Heart left ventricle (tissue), 16 donors: Measurements from ENCODE around the gene SNCAIP. TPM values are rescaled to one million over a fixed set of nuclear protein-coding genes. Genes with fewer than 3 reads are reported as not detected.
A peak's percentile ranks its signal among the peaks of the same experiment; 100 is the strongest.

ENCODE experiments used
- ATAC-seq, 4 donors: fragments of 200-7000 bp; cut with Tn5 transposase; one replicate each; pipeline ENCODE4 v1.9.1; 2020 to 2022; ENCODE audit warnings: moderate library complexity in 4 of 4, mild to moderate bottlenecking in 3 of 4, moderate number of reproducible peaks in 1 of 4
- DNase-seq, 5 donors: peaks; one replicate each; pipeline ENCODE4 v3.0.0-alpha.2; 2020
- H3K27ac ChIP-seq, 12 donors: fragments of 200-600 bp; sonication (generic) in 4 of 12; one replicate each; pipeline versions ENCODE4 v1.5.0 to v1.8.0; 2016 to 2022; ENCODE audit warnings: mild to moderate bottlenecking in 2 of 12
- H3K27me3 ChIP-seq, 9 donors: fragments of 200-600 bp; sonication (generic) in 2 of 9; one replicate each; pipeline versions ENCODE4 v1.5.1 to v1.8.0; 2016 to 2022; ENCODE audit warnings: mild to moderate bottlenecking in 3 of 9
- H3K36me3 ChIP-seq, 9 donors: fragments of 200-600 bp; sonication (generic) in 2 of 9; one replicate each; pipeline versions ENCODE4 v1.5.0 to v1.8.0; 2018 to 2022; ENCODE audit warnings: mild to moderate bottlenecking in 2 of 9
- H3K4me1 ChIP-seq, 12 donors: fragments of 200-600 bp; sonication (generic) in 4 of 12; one replicate each; pipeline versions ENCODE4 v1.5.0 to v1.8.0; 2016 to 2022; ENCODE audit warnings: mild to moderate bottlenecking in 3 of 12
- H3K4me3 ChIP-seq, 12 donors: fragments of 200-600 bp; sonication (generic) in 4 of 12; one replicate each; pipeline versions ENCODE4 v1.5.0 to v1.8.0; 2017 to 2022; ENCODE audit warnings: mild to moderate bottlenecking in 9 of 12, moderate library complexity in 4 of 12
- H3K9me3 ChIP-seq, 12 donors: fragments of 200-600 bp; sonication (generic) in 4 of 12; one replicate each; pipeline versions ENCODE4 v1.5.0 to v1.8.0; 2016 to 2022; ENCODE audit warnings: mild to moderate bottlenecking in 1 of 12
- CTCF ChIP-seq, 12 donors: fragments of 200-600 bp; sonication (generic) in 4 of 12; IDR thresholded peaks; one replicate each; pipeline versions ENCODE4 v1.5.0 to v1.8.0; 2018 to 2022; ENCODE audit warnings: antibody characterized with exemption in 12 of 12, mild to moderate bottlenecking in 5 of 12
- POLR2A ChIP-seq, 2 donors: fragments of 450-650 bp; IDR thresholded peaks; one replicate each; pipeline ENCODE4 v1.6.1; 2017; ENCODE audit warnings: antibody characterized with exemption in 2 of 2, mild to moderate bottlenecking in 2 of 2, moderate library complexity in 2 of 2
- WGBS, 4 donors: extraction: QIAGEN DNeasy Blood & Tissue Kit in 2 of 4; methylation state at CpG; one replicate each; pipeline versions ENCODE4 v1.1.5 to v1.1.7; 2013 to 2018; 5-methylcytosine and 5-hydroxymethylcytosine counted together
- intact Hi-C, 10 donors: fragments of 100-400 bp; cut with DNase I; formaldehyde crosslinking; loops; one replicate each; pipeline versions ENCODE4 v1.11.1 to v1.14.2; 2022
- polyA plus RNA-seq, 2 donors: library from polyadenylated mRNA; stranded (reverse); fragments of 200-250 nt; gene quantifications; one replicate each; pipeline ENCODE4 v1.2.3, GENCODE V29; 2013
- total RNA-seq, 9 donors: library from RNA; depleted of rRNA in 2 of 9; stranded (reverse); fragments of >200 nt in 2 of 9; fragmentation: NEBNext Ultra II Directional in 3 of 9; extraction: Animal tissue kit (Norgen Biotek cat#: 25700) in 3 of 9; gene quantifications; one replicate each; pipeline versions ENCODE4 v1.1.0 to v1.2.4, GENCODE V29; 2016 to 2023
- donor health status: ischemic (EF 13 %, LVEDD 7.1; RV severe dilation, severe dysfunction).
- donor health status: healthy with polysubstance abuse.
- donor health status: DM: no; HTN: yes; CAD: no.
- donor health status: DM: no; HTN: no; CAD: no.
- donor health status: ischemic (EF 25% LVEDD 6.9; RV normal size, moderate dysfunction).
- donor health status: ischemic (EF 25% LVEDD 5.7; RV mildly dilated, moderate dysfunction).
- donor health status: healthy.
- donor health status: DM: yes; HTN: yes; CAD: no.
- donor health status: ischemic (EF 35%, LVEDD 5.7; RV mildly dilated, moderate dysfunction).
- donor health status: nonischemic (EF 11% LVEDD 7.7; RV severe dilation, severe dysfunction).
- donor health status: DM: yes; HTN: yes; CAD: no.
- donor health status: PGD.
- donor health status: ischemic (EF 29% LVEDD 5.4; RV normal size, mild dysfunction).
- donor health status: nonischemic (EF 23%, LVEDD 6.1; RV moderate dilation, normal function).

Gene SNCAIP
- total and polyA plus RNA-seq, 11 donors, result 0.54 to 7.5 (median 0.94) TPM

GRCh38 chr5:122490718-122491117, 178.7 kb downstream of the SNCAIP start:
- no peak overlapping the region for H3K27ac ChIP-seq
- H3K36me3 ChIP-seq, result no peaks in the 10 kb centered on the region
- DNase-seq, result no peak
- TF ChIP-seq CTCF (IDR thresholded peaks at IDR 0.05) (no peak), POLR2A (IDR thresholded peaks at IDR 0.05) (no peak)
- peaks cover 0 to 9% (median 0%) of the 10 kb centered on the region in 12 donors for H3K4me1 ChIP-seq
- H3K4me3 ChIP-seq, result no peak overlapping the region
- 78 to 92% (median 83%) methylated on average over 5 of the region's 5 CpGs for WGBS, 4 donors
- no peaks in the 10 kb centered on the region for H3K9me3 ChIP-seq
- no peaks in the 10 kb centered on the region for H3K27me3 ChIP-seq
- intact Hi-C loops, result loop anchor here in 5 of 10 donors (5.0 to 10.0 kb wide), 3 partner anchors 293 to 298 kb away; no protein-coding TSS in a partner anchor
- no peak for ATAC-seq

DNA sequence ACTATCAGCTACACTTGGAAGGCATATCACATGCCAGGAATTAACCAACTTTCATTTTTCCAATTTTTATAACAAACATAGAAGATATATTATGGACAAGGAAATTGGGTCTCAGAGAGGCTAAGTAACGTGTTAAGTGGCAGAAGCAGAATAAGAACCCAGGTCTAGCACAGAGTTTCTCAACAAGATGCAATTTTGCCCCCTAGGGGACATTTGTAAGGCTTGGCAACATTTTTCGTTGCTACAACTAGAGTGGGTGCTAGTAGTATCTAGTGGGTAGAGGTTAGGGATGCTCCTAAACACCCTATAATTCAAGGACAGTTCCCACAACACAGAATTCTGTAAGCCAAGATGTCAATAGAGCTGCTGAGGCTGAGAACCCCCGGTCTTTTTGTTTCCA, 180.6 kb downstream of the SNCAIP start:
- H3K9me3 ChIP-seq, result no peaks in the 10 kb centered on the region
- no peak for DNase-seq
- no peaks in the 10 kb centered on the region for H3K36me3 ChIP-seq
- peak overlapping the region in 2 of 12 donors; percentile 19 to 50 for H3K27ac ChIP-seq
- ATAC-seq, result no peak
- H3K27me3 ChIP-seq, result no peaks in the 10 kb centered on the region
- no peak overlapping the region for H3K4me3 ChIP-seq
- WGBS, 4 donors, result 26 to 67% (median 49%) methylated on average over 3 of the region's 3 CpGs
- TF ChIP-seq CTCF (IDR thresholded peaks at IDR 0.05), result peak in 3 of 12 donors; percentile 9 to 13 (median 9)
- TF ChIP-seq POLR2A (IDR thresholded peaks at IDR 0.05), result no peak
- intact Hi-C loops, result loop anchor here in 5 of 10 donors (5.0 to 10.0 kb wide), 3 partner anchors 295 to 300 kb away; no protein-coding TSS in a partner anchor
- H3K4me1 ChIP-seq, result peaks cover 0 to 9% (median 0%) of the 10 kb centered on the region in 12 donors

GRCh38 chr5:122493091-122494021, 181.3 kb downstream of the SNCAIP start:
- Histone ChIP-seq H3K4me3 (no peak overlapping the region), H3K36me3 (no peaks in the 10 kb centered on the region), H3K27ac (peak overlapping the region in 2 of 12 donors; percentile 19 to 50), H3K27me3 (no peaks in the 10 kb centered on the region), H3K9me3 (no peaks in the 10 kb centered on the region), H3K4me1 (peaks cover 0 to 9% (median 0%) of the 10 kb centered on the region in 12 donors)
- DNase-seq, result peak; percentile 75 to 92 (median 89)
- intact Hi-C loops, result loop anchor here in 5 of 10 donors (5.0 to 10.0 kb wide), 3 partner anchors 296 to 301 kb away; no protein-coding TSS in a partner anchor
- WGBS, 4 donors, result 43 to 51% (median 45%) methylated on average over 8 to 9 of the region's 9 CpGs
- no peak for TF ChIP-seq CTCF (IDR thresholded peaks at IDR 0.05)
- no peak for TF ChIP-seq POLR2A (IDR thresholded peaks at IDR 0.05)
- peak; percentile 98 to 99 (median 98) for ATAC-seq

DNA sequence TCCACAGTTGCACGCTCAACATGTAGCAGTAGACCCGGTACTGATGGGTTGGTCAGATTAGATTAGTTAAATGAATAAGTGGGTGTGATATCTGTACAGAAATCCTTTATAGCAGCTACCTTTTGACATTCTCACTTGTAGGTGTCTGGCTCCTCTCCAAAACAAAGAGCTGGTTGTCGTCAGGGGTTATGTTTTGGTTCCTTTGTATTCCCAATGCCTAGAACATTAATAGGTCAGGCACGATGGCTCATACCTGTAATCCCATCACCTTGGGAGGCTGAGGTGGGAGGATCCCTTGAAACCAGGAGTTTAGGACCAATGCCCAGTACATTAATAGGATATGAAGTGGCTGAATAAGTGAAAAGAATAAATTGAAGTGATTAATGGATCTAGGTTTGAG, 182.1 kb downstream of the SNCAIP start:
- no peaks in the 10 kb centered on the region for H3K27me3 ChIP-seq
- H3K36me3 ChIP-seq, result no peaks in the 10 kb centered on the region
- 52 to 64% (median 58%) methylated on average over 4 of the region's 4 CpGs for WGBS, 4 donors
- no peaks in the 10 kb centered on the region for H3K9me3 ChIP-seq
- H3K27ac ChIP-seq, result no peak overlapping the region
- peaks cover 0 to 9% (median 0%) of the 10 kb centered on the region in 12 donors for H3K4me1 ChIP-seq
- no peak overlapping the region for H3K4me3 ChIP-seq
- TF ChIP-seq POLR2A (IDR thresholded peaks at IDR 0.05) (no peak), CTCF (IDR thresholded peaks at IDR 0.05) (no peak)
- intact Hi-C loops, result loop anchor here in 5 of 10 donors (5.0 to 10.0 kb wide), 3 partner anchors 297 to 302 kb away; no protein-coding TSS in a partner anchor
- no peak for ATAC-seq
- DNase-seq, result no peak
